Measurements from ENCODE around the gene NPIPA3. TPM values are rescaled to one million over a fixed set of nuclear protein-coding genes. Genes with fewer than 3 reads are reported as not detected.
"Not testable (repeated sequence)": the region's sequence is repeated elsewhere in the genome, so short reads cannot be mapped to it uniquely, and the experiment has no call there.

NPIPA3 gene
- total RNA-seq, 3 donors from 2014 or later, result 1.3 to 1.9 TPM; not detected in 1

- no peak for TF ChIP-seq POLR2AphosphoS5 (IDR thresholded peaks at IDR 0.05)
- TF ChIP-seq POLR2A (IDR thresholded peaks at IDR 0.05), result no peak
- TF ChIP-seq CTCF (IDR thresholded peaks at IDR 0.05), result no peak
Observed at GRCh38 chr16:14672403-14672971, 30.7 kb upstream of the NPIPA3 start.

GRCh38 chr16:14676633-14677032 lies 26.6 kb upstream of the NPIPA3 start:
- H3K27me3 ChIP-seq, result no peaks in the 10 kb centered on the region
- TF ChIP-seq CTCF (IDR thresholded peaks at IDR 0.05), result no peak
- no peak for TF ChIP-seq POLR2A (IDR thresholded peaks at IDR 0.05)
- no peak for TF ChIP-seq POLR2AphosphoS5 (IDR thresholded peaks at IDR 0.05)
- no peak for DNase-seq (ENCODE audit: low spot score in 2 of 2)

More at GRCh38 chr16:14672403-14672971, 30.7 kb upstream of the NPIPA3 start:
- no peaks in the 10 kb centered on the region for H3K36me3 ChIP-seq
- no peaks in the 10 kb centered on the region for H3K9me3 ChIP-seq
- no peaks in the 10 kb centered on the region for H3K4me1 ChIP-seq
- DNase-seq (ENCODE audit: low spot score in 2 of 2), result no peak
- no peak overlapping the region for H3K27ac ChIP-seq
- no peak overlapping the region for H3K4me3 ChIP-seq
- no peaks in the 10 kb centered on the region for H3K27me3 ChIP-seq
- intact Hi-C loops (cut with DNase I; ENCODE audit: low total_unique reads), result no loop called here

GRCh38 chr16:14677627-14678026 lies 25.6 kb upstream of the NPIPA3 start:
- H3K27me3 ChIP-seq, result no peaks in the 10 kb centered on the region
- no peaks in the 10 kb centered on the region for H3K9me3 ChIP-seq
- H3K27ac ChIP-seq, result no peak overlapping the region
- H3K4me1 ChIP-seq, result no peaks in the 10 kb centered on the region
- no peak overlapping the region for H3K4me3 ChIP-seq
- H3K36me3 ChIP-seq, result no peaks in the 10 kb centered on the region
- intact Hi-C loops (cut with DNase I; ENCODE audit: low total_unique reads), result no loop called here
- TF ChIP-seq POLR2A (IDR thresholded peaks at IDR 0.05) (no peak), CTCF (IDR thresholded peaks at IDR 0.05) (no peak), POLR2AphosphoS5 (IDR thresholded peaks at IDR 0.05) (no peak)
- no peak for DNase-seq (ENCODE audit: low spot score in 2 of 2)

More at GRCh38 chr16:14676633-14677032, 26.6 kb upstream of the NPIPA3 start:
- Histone ChIP-seq H3K9me3 (no peaks in the 10 kb centered on the region), H3K4me3 (no peak overlapping the region), H3K27ac (no peak overlapping the region), H3K4me1 (no peaks in the 10 kb centered on the region), H3K36me3 (no peaks in the 10 kb centered on the region)
- intact Hi-C loops (cut with DNase I; ENCODE audit: low total_unique reads), result no loop called here

GRCh38 chr16:14678748-14679497 lies 24.3 kb upstream of the NPIPA3 start:
- no peaks in the 10 kb centered on the region for H3K4me1 ChIP-seq
- no peak for DNase-seq (ENCODE audit: low spot score in 2 of 2)
- no peaks in the 10 kb centered on the region for H3K27me3 ChIP-seq
- intact Hi-C loops (cut with DNase I; ENCODE audit: low total_unique reads), result no loop called here
- H3K36me3 ChIP-seq, result no peaks in the 10 kb centered on the region
- no peak overlapping the region for H3K27ac ChIP-seq
- no peak overlapping the region for H3K4me3 ChIP-seq
- TF ChIP-seq CTCF (IDR thresholded peaks at IDR 0.05) (no peak), POLR2A (IDR thresholded peaks at IDR 0.05) (no peak), POLR2AphosphoS5 (IDR thresholded peaks at IDR 0.05) (no peak)
- H3K9me3 ChIP-seq, result no peaks in the 10 kb centered on the region

GRCh38 chr16:14680396-14680795 lies 22.8 kb upstream of the NPIPA3 start:
- H3K27me3 ChIP-seq; H3K36me3 ChIP-seq; DNase-seq (ENCODE audit: low spot score in 2 of 2); intact Hi-C loops (cut with DNase I; ENCODE audit: low total_unique reads); H3K27ac ChIP-seq; H3K4me1 ChIP-seq; H3K4me3 ChIP-seq; H3K9me3 ChIP-seq: not testable (repeated sequence)
